ENCODE data around the gene HGS. TPM values are rescaled to one million over a fixed set of nuclear protein-coding genes. Genes with fewer than 3 reads are reported as not detected.

The HGS gene
- total RNA-seq, 1 donor from 2014 or later = 211 TPM

DNA sequence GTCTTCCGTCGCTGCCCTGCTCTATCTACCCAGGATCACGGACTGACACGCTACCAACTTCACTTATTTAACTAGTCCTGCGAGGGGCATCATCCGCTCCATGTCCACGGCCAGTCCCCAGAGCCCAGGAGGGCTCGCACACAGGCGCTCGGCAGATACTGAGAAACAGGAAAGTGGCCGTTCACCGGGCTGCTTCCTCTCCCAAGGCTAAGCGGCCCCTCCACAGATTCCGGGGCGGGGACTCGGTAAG lies 17.8 kb upstream of the HGS start:
- Histone ChIP-seq H3K4me3 (peak overlapping the region; percentile 68 to 69), H3K9me3 (no peaks in the 10 kb centered on the region), H3K27me3 (no peaks in the 10 kb centered on the region), H3K36me3 (peaks cover 16 to 20% of the 10 kb centered on the region in 2 donors), H3K27ac (peak overlapping the region; percentile 65 to 80), H3K4me1 (peaks cover 3 to 17% of the 10 kb centered on the region in 2 donors)
- intact Hi-C loops (cut with DNase I) = loop anchor here (1.0 kb wide), 3 partner anchors 17 to 46 kb away; partner anchors contain the start of genes ARL16, NPLOC4, SLC25A10 and TSPAN10
- DNase-seq (ENCODE audit: low spot score in 2 of 2) = no peak
- TF ChIP-seq, protein P1, sequence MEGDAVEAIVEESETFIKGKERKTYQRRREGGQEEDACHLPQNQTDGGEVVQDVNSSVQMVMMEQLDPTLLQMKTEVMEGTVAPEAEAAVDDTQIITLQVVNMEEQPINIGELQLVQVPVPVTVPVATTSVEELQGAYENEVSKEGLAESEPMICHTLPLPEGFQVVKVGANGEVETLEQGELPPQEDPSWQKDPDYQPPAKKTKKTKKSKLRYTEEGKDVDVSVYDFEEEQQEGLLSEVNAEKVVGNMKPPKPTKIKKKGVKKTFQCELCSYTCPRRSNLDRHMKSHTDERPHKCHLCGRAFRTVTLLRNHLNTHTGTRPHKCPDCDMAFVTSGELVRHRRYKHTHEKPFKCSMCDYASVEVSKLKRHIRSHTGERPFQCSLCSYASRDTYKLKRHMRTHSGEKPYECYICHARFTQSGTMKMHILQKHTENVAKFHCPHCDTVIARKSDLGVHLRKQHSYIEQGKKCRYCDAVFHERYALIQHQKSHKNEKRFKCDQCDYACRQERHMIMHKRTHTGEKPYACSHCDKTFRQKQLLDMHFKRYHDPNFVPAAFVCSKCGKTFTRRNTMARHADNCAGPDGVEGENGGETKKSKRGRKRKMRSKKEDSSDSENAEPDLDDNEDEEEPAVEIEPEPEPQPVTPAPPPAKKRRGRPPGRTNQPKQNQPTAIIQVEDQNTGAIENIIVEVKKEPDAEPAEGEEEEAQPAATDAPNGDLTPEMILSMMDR (IDR thresholded peaks at IDR 0.05) = no peak

DNA sequence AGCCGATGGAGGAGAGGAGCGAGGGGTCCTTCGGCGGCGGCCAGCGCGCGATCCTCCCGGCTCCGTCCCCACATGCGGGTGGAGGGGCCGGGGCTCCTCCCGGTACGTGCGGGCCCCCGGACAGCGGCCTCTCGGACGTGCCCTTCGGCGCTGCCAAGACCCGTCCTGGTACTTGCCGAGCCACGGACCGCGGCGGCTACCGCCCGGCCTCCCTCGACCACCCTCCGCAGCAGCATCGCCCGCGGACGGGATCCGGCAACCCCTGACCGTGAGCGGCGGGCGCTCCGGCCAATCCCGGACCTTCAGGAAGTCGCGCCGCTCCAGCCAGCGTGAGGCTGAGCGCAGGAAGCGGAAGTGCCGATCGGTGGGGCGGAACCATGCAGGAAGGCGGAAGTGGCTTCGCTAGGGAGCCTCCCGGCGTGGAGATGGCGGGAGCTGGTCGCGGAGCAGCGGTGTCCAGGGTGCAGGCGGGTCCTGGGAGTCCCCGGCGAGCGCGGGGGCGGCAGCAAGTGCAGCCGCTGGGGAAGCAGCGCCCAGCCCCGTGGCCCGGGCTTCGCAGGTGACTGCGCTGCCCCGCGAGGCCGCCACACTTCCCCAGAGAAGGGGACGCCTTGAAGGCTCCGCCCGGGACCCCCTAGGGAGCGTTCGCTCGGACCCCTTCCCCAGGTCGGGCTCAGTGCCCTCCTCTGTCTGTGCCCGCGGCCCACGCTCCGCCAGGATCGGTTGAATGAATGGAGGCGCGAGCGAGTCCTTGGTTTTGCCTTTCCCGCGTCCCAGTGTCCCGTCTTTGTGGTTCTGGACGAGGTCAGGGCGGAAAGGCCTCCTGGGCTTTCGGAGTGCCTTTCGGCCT lies 17.2 kb upstream of the HGS start, which contains the start of the genes CCDC137 and OXLD1:
Gene CCDC137, plus strand, starts transcription at position 396 of the 850 bp plus-strand sequence. Its CDS starts 30 bp downstream, at position 426.
Gene OXLD1, minus strand, starts transcription at position 264 of the 850 bp plus-strand sequence. Its CDS starts 28 bp downstream, at position 236.
- Histone ChIP-seq H3K27me3 (no peaks in the 10 kb centered on the region), H3K4me1 (peaks cover 3 to 17% of the 10 kb centered on the region in 2 donors), H3K4me3 (peak within 1 kb of the TSS; percentile 68 to 69), H3K36me3 (peaks cover 18 to 24% of the 10 kb centered on the region in 2 donors), H3K27ac (peak within 1 kb of the TSS; percentile 65 to 80), H3K9me3 (no peaks in the 10 kb centered on the region)
- peak; percentile 79 to 97 for DNase-seq (ENCODE audit: low spot score in 2 of 2)
- TF ChIP-seq, protein P1 (IDR thresholded peaks at IDR 0.05) = no peak
- intact Hi-C loops (cut with DNase I) = loop anchor here (1.0 kb wide), 3 partner anchors 17 to 46 kb away; partner anchors contain the start of genes ARL16, NPLOC4, SLC25A10 and TSPAN10

DNA sequence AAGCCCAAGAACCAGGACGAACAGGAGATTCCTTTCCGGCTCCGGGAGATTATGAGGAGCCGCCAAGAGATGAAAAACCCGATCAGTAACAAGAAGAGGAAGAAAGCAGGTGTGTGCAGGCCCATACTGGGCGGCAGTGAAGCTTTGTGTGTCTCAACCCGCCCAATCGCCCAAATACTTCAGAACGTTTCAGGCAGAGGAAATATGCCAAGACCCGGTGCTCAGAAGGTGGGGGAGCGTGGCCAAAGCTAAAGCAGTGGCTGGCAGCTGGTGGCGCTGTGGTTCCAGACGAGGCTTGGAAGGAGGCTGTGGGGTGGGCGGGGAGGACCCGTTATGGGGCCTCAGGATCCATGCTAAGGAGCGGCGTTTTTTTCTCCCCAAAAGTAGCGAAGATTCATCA lies 16.1 kb upstream of the HGS start:
- Histone ChIP-seq H3K27me3 (no peaks in the 10 kb centered on the region), H3K27ac (no peak overlapping the region), H3K36me3 (peaks cover 29 to 36% of the 10 kb centered on the region in 2 donors), H3K4me3 (peak overlapping the region in 1 of 2 donors; percentile 68), H3K9me3 (no peaks in the 10 kb centered on the region), H3K4me1 (peaks cover 3 to 17% of the 10 kb centered on the region in 2 donors)
- TF ChIP-seq, protein P1 (IDR thresholded peaks at IDR 0.05) = no peak
- DNase-seq (ENCODE audit: low spot score in 2 of 2) = no peak
- intact Hi-C loops (cut with DNase I) = no loop called here

DNA sequence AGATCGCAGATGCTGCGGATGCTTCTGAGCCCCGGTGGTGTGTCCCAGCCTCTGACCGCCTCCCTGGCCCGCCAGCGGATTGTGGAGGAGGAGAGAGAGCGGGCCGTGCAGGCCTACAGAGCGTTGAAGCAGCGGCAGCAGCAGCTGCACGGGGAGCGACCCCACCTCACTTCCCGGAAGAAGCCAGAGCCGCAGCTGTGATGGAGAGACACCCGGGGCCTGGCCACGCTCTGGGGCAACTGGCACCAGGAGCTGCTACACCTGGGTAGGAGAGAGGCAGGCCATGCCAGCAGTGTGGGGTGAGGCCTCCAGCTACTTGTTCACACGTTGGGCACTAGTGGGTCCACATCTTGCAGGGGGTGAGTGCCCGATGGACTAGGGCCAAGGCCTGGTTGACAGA lies 11.3 kb upstream of the HGS start:
- TF ChIP-seq, protein P1 (IDR thresholded peaks at IDR 0.05) = no peak
- Histone ChIP-seq H3K9me3 (no peaks in the 10 kb centered on the region), H3K4me1 (peaks cover 0 to 3% of the 10 kb centered on the region in 2 donors), H3K4me3 (no peak overlapping the region), H3K27me3 (no peaks in the 10 kb centered on the region), H3K36me3 (peaks cover 33 to 44% of the 10 kb centered on the region in 2 donors), H3K27ac (no peak overlapping the region)
- intact Hi-C loops (cut with DNase I) = no loop called here
- DNase-seq (ENCODE audit: low spot score in 2 of 2) = no peak

DNA sequence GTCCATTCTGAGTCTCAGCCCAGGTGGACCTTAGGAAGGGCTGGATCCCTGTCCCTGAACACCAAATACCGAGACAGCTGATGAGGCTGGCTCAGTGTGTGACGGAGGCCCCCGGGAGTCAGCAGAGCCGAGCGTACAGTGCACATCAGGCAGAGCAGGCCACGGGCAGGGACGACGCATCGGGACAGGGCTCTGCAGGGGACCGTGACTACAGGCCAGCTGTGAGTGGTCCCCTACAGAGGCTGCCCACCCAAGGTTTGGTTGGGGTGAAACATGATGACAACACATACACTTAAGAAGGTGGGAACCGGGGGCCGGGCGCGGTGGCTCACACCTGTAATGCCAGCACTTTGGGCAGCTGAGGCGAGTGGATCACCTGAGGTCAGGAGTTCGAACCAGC lies 10.9 kb upstream of the HGS start:
- Histone ChIP-seq H3K4me1 (no peaks in the 10 kb centered on the region), H3K36me3 (peaks cover 33 to 44% of the 10 kb centered on the region in 2 donors), H3K27me3 (no peaks in the 10 kb centered on the region), H3K4me3 (no peak overlapping the region), H3K27ac (no peak overlapping the region), H3K9me3 (no peaks in the 10 kb centered on the region)
- TF ChIP-seq, protein P1 (IDR thresholded peaks at IDR 0.05) = no peak
- no peak for DNase-seq (ENCODE audit: low spot score in 2 of 2)
- intact Hi-C loops (cut with DNase I) = no loop called here
